H1 (cell line): ENCODE results near the gene EPM2A.

Experiments used
- CBX8 ChIP-seq: fragments of 300-800, 300-1000 bp; sonication (generic); IDR thresholded peaks from 2 replicates; pipeline ENCODE4 v1.7.1; 2016; ENCODE audit warnings: low read depth, low read length, borderline replicate concordance
- POLR2A ChIP-seq, 2 experiments: IDR thresholded peaks; 1 replicate in 1 of 2; 2 replicates in 1 of 2; pipeline ENCODE4 v1.6.1; 2011; ENCODE audit warnings: low read depth in 2 of 2, low read length in 2 of 2, mild to moderate bottlenecking in 2 of 2; ENCODE audit errors: control extremely low read depth in 1 of 2
- RNF2 ChIP-seq: fragments of 200-900, 300-1000 bp; sonication (generic); IDR thresholded peaks from 2 replicates; pipeline ENCODE4 v1.7.1; 2016; ENCODE audit warnings: borderline replicate concordance, low read depth, mild to moderate bottlenecking, antibody characterized with exemption, low read length; ENCODE audit not compliant: poor library complexity, severe bottlenecking; ENCODE audit errors: missing control alignments
- TF ChIP-seq, protein P1 (sequence below), 3 experiments: IDR thresholded peaks; 1 replicate in 2 of 3; 2 replicates in 1 of 3; pipeline versions ENCODE4 v1.5.1 to v1.6.1; 2011; ENCODE audit warnings: low read length in 3 of 3, mild to moderate bottlenecking in 3 of 3, inconsistent platforms in 2 of 3, low read depth in 1 of 3, moderate library complexity in 1 of 3; ENCODE audit not compliant: insufficient read depth in 1 of 3; ENCODE audit errors: control extremely low read depth in 1 of 3
- TF ChIP-seq, protein P2 (sequence below): IDR thresholded peaks from 2 replicates; pipeline ENCODE4 v1.6.1; 2012; ENCODE audit warnings: inconsistent platforms

DNA sequence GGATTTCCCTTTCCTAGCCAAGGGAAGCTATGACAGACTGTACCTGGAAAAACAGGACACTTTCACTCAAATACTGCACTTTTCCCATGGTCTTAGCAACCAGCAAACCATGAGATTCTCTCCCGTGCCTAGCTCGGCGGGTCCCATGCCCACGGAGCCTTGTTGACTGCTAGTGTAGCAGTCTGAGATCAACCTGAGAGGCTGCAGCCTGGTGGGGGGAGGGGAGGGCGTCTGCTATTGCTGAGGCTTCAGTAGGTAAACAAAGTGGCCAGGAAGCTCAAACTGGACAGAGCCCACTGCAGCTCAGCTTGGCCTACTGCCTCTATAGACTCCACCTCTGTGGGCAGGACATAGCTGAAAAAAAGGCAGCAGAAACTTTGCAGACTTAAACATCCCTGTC lies 61.8 kb downstream of the EPM2A start:
- TF ChIP-seq, protein P1, sequence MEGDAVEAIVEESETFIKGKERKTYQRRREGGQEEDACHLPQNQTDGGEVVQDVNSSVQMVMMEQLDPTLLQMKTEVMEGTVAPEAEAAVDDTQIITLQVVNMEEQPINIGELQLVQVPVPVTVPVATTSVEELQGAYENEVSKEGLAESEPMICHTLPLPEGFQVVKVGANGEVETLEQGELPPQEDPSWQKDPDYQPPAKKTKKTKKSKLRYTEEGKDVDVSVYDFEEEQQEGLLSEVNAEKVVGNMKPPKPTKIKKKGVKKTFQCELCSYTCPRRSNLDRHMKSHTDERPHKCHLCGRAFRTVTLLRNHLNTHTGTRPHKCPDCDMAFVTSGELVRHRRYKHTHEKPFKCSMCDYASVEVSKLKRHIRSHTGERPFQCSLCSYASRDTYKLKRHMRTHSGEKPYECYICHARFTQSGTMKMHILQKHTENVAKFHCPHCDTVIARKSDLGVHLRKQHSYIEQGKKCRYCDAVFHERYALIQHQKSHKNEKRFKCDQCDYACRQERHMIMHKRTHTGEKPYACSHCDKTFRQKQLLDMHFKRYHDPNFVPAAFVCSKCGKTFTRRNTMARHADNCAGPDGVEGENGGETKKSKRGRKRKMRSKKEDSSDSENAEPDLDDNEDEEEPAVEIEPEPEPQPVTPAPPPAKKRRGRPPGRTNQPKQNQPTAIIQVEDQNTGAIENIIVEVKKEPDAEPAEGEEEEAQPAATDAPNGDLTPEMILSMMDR (IDR thresholded peaks at IDR 0.05; ENCODE audit: control extremely low read depth in 1 of 3, insufficient read depth in 1 of 3, low read depth in 1 of 3, low read length in 3 of 3) = no peak
- no peak for TF ChIP-seq RNF2
- TF ChIP-seq CBX8 = no peak
- no peak for TF ChIP-seq POLR2A (IDR thresholded peaks at IDR 0.05; ENCODE audit: control extremely low read depth in 1 of 2, low read depth in 2 of 2, low read length in 2 of 2)
- TF ChIP-seq, protein P2, sequence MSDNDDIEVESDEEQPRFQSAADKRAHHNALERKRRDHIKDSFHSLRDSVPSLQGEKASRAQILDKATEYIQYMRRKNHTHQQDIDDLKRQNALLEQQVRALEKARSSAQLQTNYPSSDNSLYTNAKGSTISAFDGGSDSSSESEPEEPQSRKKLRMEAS = no peak
